ENCODE data around the gene NOC2L.

The NOC2L gene

GRCh38 chr1:975896-976683, 17.0 kb upstream of the NOC2L start:
- in situ Hi-C loops (cut with MboI; ENCODE audit: low sequenced_read_pairs): no loop called here

- in situ Hi-C loops (cut with MboI; ENCODE audit: low sequenced_read_pairs): no loop called here
These were observed 16.3 kb upstream of the NOC2L start for GRCh38 chr1:975365-975764.

- in situ Hi-C loops (cut with MboI; ENCODE audit: low sequenced_read_pairs): no loop called here
These were observed 15.8 kb upstream of the NOC2L start for GRCh38 chr1:974687-975328.

DNA sequence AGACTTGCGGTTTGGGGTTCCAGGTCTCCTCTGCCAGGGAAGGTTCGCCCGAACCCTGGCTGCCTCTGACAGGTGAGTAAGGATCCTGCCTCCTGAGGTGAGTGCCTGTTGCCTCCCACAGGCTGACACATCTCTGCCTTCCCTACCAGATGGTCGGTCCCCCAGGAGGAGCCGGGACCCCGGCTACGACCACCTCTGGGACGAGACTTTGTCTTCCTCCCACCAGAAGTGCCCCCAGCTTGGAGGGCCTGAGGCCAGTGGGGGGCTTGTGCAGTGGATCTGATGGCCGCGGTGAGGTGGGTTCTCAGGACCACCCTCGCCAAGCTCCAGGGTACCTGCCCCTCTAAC, 15.2 kb upstream of the NOC2L start:
- in situ Hi-C loops (cut with MboI; ENCODE audit: low sequenced_read_pairs): no loop called here

DNA sequence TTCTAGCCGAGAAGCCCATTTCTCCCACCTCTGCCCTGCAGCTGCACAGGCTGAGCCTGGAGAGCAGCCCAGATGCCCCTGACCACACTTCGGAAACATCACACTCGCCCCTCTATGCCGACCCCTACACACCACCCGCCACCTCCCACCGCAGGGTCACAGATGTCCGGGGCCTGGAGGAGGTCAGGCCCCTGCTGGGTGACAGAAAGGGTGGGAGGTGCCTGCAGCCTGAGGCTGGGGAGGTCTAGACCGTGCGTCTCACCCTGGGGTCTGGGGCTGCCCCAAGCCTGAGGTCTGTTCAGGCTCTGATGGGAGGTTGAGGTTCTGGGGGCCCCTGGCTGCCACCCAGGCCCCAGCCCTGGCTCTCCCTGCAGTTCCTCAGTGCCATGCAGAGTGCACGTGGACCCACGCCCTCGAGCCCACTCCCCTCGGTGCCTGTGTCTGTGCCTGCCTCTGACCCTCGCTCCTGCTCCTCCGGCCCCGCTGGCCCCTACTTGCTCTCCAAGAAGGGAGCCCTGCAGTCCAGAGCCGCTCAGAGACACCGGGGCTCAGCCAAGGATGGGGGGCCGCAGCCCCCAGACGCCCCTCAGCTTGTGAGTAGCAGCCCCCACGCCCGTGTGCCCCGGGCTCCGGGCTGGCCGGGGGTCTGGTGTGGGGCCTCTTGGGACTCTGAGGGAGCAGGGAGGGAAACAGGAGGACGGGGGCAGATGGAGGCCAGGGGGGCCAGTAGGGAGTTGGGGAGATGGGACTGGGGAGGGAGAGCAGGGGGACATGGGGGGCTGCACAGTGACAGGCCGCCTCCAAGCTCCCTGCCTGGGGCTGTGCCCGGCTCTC, 14.6 kb upstream of the NOC2L start:
- in situ Hi-C loops (cut with MboI; ENCODE audit: low sequenced_read_pairs): no loop called here

DNA sequence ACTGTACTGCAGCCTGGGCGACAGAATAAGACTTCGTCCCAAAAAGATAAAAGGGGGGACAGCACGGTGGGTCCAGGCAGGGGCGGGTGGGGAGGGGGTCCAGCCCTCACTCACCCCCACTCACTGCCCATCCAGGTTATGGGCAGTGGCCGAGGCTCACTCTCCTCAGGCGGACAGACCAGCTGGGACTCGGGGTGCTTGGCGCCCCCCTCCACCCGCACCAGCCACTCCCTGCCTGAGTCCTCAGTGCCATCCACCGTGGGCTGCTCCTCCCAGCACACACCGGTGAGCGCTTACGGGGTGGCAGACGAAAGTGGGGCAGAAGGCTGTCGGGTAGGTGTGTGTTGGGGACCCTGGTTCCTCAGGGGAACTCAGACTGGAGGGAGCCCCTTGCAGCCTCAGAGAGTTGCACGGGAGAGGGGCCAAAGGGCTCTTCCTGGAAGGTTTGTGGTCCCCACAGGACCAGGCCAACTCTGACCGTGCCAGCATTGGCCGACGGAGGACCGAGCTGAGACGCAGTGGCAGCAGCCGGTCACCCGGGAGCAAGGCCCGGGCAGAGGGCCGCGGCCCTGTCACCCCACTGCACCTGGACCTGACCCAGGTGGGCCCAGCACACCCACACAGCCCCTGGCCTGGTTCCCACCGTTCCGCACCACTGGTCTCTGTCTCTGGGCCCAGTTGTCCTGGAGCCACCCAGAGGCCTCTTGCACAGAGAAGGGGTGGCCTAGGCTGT, 13.8 kb upstream of the NOC2L start:
- in situ Hi-C loops (cut with MboI; ENCODE audit: low sequenced_read_pairs): no loop called here

DNA sequence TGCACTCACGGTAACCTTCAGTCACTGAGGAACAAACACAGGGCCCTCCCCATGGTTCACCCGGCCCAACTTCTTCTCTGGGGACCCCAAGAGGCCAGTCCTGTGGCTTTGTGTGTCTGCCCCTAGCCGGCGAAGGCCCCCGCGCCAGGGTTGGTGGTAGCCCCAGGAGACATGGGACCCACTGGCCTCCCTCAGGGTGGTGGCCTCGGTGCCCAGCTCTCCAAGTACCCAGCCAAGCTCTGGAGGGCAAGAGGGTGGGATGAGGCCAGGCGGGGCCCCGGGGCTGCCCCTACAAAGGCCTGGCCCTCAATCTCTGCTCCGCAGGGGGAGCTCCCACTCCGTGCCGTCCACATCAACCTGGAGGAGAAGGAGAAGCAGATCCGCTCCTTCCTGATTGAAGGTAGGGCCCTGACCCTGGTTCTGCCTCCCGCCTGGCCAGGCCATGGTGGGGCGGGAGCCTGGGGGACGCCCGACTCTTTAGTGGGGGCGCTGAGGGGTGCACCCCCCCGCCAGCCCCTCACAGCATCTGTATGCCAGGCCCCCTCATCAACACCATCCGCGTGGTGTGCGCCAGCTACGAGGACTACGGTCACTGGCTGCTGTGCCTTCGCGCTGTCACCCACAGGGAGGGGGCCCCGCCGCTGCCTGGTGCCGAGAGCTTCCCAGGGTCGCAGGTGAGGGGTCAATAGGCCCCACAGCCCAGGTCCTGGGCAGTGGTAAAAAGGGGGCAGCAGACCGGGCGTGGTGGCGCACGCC, 12.9 kb upstream of the NOC2L start:
- in situ Hi-C loops (cut with MboI; ENCODE audit: low sequenced_read_pairs): no loop called here

- in situ Hi-C loops (cut with MboI; ENCODE audit: low sequenced_read_pairs): no loop called here
These were observed 12.1 kb upstream of the NOC2L start for GRCh38 chr1:970973-971730.

- in situ Hi-C loops (cut with MboI; ENCODE audit: low sequenced_read_pairs): no loop called here
These were observed 11.4 kb upstream of the NOC2L start for GRCh38 chr1:970242-970972.

DNA sequence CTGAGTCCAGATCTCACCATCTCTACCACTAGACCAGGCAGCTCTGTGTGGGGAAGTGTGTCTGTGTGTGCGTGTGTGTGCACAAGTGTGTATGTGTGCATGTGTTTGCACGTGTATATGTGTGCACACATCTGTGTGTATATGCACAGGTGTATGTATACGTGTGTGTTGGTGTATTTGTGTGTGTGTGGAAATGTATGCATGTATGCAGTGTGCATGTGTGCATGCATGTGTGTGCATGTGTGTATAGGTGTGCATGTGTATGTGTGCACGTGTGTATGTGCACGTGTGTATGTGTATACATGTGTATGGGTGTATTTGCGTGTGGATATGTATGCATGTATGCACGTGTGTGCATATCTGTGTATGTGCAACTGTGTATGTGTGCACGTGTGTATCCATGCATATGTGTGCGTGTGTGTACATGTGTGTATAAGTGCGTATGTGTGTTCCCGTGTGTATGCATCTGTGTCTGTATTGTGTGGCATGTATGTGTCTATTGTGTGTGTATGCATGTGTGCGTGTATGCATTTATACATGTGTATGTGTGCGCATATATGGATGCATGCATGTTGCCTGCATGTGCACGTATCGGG, 10.3 kb upstream of the NOC2L start:
- in situ Hi-C loops (cut with MboI; ENCODE audit: low sequenced_read_pairs): no loop called here

DNA sequence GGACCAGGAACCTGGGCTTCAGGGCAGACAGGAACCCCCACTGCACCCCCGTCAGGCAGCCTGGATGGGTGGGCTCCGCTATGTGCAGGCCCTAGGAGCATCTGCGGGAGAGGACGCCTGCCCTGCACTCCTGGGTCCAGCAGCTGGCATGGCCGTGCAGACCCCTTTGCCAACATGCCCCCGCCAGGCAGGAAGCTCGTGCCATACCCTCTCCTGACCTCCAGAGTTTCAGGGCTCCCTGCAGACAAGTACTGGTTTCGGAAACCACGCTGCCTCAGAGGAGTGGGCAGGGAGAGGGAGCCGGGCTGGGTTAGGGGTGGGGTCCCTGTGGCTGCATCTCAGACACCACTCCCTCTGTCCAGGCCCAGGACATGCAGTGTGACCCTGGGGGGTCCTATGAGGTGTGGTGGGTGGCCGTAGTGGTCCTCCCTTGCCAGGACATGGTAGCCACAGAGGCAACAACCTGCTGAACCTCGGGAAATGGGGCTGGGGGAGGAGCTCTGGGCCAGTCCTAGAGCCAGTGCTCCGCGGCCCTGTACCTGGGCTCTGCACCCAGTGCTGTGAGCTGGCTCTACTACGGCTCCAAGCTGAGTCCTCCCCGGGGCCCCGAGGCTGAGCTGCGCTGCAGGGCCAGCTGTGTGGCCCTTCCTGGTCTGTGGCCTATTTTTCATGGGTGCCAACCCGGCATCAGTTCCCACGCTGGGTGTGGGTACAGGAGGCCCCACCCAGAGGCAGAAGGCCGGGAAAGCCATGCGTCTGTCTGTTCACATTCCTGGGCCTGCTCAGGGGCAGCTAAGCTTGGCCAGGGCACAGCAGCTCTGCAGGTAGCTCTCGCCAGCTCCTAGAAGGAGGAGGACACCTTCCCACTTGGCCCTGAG, 8.6 kb upstream of the NOC2L start:
- in situ Hi-C loops (cut with MboI; ENCODE audit: low sequenced_read_pairs): no loop called here

DNA sequence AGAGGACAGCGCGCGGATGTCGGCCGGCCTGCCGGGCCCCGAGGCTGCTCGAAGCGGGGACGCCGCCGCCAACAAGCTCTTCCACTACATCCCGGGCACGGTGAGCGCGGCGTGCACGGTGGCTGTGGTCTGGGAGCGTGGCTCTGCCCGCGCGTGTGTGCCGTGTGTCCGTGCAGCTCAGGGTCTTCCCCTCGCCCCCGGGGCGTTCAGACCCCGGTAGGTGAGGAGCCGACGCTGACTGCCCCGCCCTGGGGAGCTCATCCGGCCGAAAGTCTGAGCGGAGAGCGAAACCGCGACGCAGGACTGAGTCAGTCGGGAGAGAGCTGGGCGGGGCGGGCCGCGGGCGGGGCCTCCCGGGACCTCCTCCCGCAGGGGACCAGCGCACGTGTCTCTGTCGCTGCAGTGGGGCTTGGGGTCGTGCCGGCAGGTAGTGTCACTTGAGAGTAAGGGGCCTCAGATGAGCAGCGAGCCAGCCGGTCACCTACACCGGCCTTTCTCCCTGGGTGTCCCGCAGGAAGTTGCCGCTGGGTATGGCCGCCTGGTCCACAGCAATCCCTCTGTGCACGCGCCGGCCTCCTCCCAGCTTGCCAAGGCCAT, 7.7 kb upstream of the NOC2L start:
- in situ Hi-C loops (cut with MboI; ENCODE audit: low sequenced_read_pairs): no loop called here

DNA sequence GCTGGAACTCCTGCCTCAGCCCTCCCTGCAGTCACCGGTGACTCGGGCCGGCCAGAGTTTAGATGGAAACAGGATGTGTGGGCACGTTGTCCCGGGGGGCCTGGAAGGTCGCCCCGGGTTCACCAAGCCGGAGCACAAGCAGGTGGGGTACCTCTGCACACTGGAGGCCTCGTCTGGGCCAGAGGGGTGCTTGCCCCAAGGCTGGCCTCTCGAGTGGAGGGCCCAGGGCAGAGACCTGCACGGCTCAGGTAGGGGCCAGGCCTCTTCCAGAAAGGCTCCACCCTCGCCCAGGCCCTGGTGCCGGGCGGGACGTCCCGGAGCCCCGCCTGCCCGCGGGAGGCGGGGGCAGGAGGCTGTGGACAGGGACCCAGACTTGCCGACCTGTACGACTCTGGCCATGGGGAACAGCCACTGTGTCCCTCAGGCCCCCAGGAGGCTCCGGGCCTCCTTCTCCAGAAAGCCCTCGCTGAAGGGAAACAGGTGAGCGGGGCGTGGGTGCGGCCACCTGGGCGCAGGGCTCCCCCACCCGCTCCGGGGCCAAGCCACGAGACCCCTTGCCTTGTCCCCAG, 7.2 kb upstream of the NOC2L start, which contains the start of gene PLEKHN1:
PLEKHN1 (plus strand) TSS at position 348 of the 569 bp plus-strand sequence; CDS start at position 398, 50 bp downstream.
- in situ Hi-C loops (cut with MboI; ENCODE audit: low sequenced_read_pairs): no loop called here

DNA sequence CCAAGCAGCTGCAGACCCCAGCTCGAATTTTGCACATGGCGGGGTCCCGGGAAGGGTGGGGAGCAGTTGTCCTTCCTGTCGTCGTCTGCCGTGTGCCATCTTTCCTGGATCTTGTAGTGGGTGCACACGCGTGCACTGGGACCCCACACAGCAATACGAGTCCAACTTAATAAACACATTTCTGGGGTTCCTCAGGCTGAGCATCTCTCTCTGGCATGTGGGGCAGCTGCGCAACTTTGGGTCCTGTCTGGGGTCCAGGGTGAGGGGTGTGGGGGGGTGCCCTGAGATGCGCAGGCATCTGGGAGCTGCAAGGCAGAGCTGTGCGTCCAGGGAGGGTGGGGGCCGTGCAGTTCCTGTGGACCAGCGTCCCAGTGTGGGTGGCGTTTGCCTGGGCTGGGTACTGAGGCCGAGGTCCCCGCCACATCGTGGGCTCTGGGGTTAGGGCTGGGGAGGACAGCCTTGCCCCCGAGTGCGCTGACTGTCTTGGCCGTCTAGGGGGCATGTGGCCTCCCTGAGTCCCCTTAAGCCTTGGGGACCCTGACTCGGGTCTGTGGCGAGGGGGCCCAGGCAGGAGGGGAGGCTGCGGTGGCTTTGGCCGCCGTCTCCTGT, 6.6 kb upstream of the NOC2L start:
- in situ Hi-C loops (cut with MboI; ENCODE audit: low sequenced_read_pairs): no loop called here

- in situ Hi-C loops (cut with MboI; ENCODE audit: low sequenced_read_pairs): no loop called here
These were observed 5.9 kb upstream of the NOC2L start for GRCh38 chr1:964691-965525.
